ENCODE data around the gene IL27RA. TPM values are rescaled to one million over a fixed set of nuclear protein-coding genes. Genes with fewer than 3 reads are reported as not detected.
A peak's percentile ranks its signal among the peaks of the same experiment; 100 is the strongest.
"Not testable (repeated sequence)": the region's sequence is repeated elsewhere in the genome, so short reads cannot be mapped to it uniquely, and the experiment has no call there.

Gene IL27RA
- total RNA-seq, 2 experiments from 2014 or later: 25.0 to 26.7 TPM

DNA sequence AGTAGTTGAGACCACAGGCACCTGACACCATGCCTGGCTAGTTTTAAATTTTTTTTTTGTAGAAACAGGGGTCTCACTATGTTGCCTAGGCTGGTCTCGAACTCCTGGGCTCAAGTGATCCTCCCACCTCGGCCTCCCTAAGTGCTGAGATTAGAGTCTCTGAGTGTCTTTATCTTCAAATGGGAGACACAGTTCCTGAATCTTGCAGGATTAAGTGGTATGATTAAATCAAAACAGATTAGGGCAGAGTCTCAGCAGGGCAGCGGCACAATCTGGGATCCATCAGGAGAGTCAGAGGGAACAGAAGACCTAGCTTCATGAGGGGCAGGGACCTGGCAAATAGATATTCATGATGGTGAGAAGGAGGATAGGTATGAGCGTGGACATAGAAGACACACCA, 2.7 kb upstream of the IL27RA start:
- Mint-ChIP-seq H3K27ac (peak overlapping the region; percentile 12), H3K4me1 (ENCODE audit: low read depth) (peaks cover 37% of the 10 kb centered on the region), H3K36me3 (ENCODE audit: low read depth) (peaks cover 14% of the 10 kb centered on the region), H3K27me3 (no peaks in the 10 kb centered on the region), H3K4me3 (peak overlapping the region; percentile 60), H3K9me3 (no peaks in the 10 kb centered on the region)
- TF ChIP-seq CTCF (IDR thresholded peaks at IDR 0.05): no peak
- DNase-seq: no peak
- Histone ChIP-seq H3K4me1 (ENCODE audit: insufficient read depth, low read length) (peaks cover 48% of the 10 kb centered on the region), H3K4me3 (ENCODE audit: low read length) (no peak overlapping the region), H3K27me3 (ENCODE audit: control insufficient read depth in 1 of 2, insufficient read depth in 2 of 2, low read length in 2 of 2) (no peaks in the 10 kb centered on the region), H3K9me3 (ENCODE audit: control insufficient read depth in 1 of 2, insufficient read depth in 1 of 2, low read length in 2 of 2) (no peaks in the 10 kb centered on the region), H3K36me3 (ENCODE audit: insufficient read depth, low read length) (peaks cover 3% of the 10 kb centered on the region), H3K27ac (ENCODE audit: low read depth in 1 of 2, low read length in 2 of 2) (no peak overlapping the region)
- ATAC-seq (ENCODE audit: poor library complexity): no peak
- CTCF ChIA-PET: no interaction called here
- POLR2A ChIA-PET: interaction anchor here (0.7 to 1.2 kb wide), 3 partner anchors 23 to 254 kb away, joined by 3 to 4 read pairs (median 3); partner anchors contain the start of gene RFX1
- intact Hi-C loops (cut with DNase I, micrococcal nuclease): no loop called here

GRCh38 chr19:14030997-14031718, 404 bp upstream of the IL27RA start:
- peak overlapping the region; percentile 98 for H3K4me3 Mint-ChIP-seq
- Histone ChIP-seq H3K27me3 (ENCODE audit: control insufficient read depth in 1 of 2, insufficient read depth in 2 of 2, low read length in 2 of 2) (no peaks in the 10 kb centered on the region), H3K9me3 (ENCODE audit: control insufficient read depth in 1 of 2, insufficient read depth in 1 of 2, low read length in 2 of 2) (no peaks in the 10 kb centered on the region), H3K4me1 (ENCODE audit: insufficient read depth, low read length) (peaks cover 55% of the 10 kb centered on the region), H3K4me3 (ENCODE audit: low read length) (peak overlapping the region; percentile 86), H3K27ac (ENCODE audit: low read depth in 1 of 2, low read length in 2 of 2) (peak overlapping the region; percentile 93 to 98), H3K36me3 (ENCODE audit: insufficient read depth, low read length) (peaks cover 14% of the 10 kb centered on the region)
- CTCF ChIA-PET: interaction anchor here (0.5 to 1.8 kb wide), 18 partner anchors 11 to 750 kb away, joined by 3 to 9 read pairs (median 3); partner anchors contain the start of gene DCAF15
- DNase-seq (peak in 5 of 14 experiments; percentile 73 to 87 (median 77)), ATAC-seq (ENCODE audit: poor library complexity) (peak; percentile 68)
- H3K27me3 Mint-ChIP-seq: no peaks in the 10 kb centered on the region
- no peaks in the 10 kb centered on the region for H3K9me3 Mint-ChIP-seq
- peaks cover 29% of the 10 kb centered on the region for H3K36me3 Mint-ChIP-seq (ENCODE audit: low read depth)
- peaks cover 36% of the 10 kb centered on the region for H3K4me1 Mint-ChIP-seq (ENCODE audit: low read depth)
- TF ChIP-seq CTCF (IDR thresholded peaks at IDR 0.05): no peak
- intact Hi-C loops (cut with DNase I, micrococcal nuclease): loop anchor here (1.0 to 5.0 kb wide), 4 partner anchors 22 to 80 kb away; partner anchors contain the start of gene DCAF15 (in 1 of the 2)
- POLR2A ChIA-PET: interaction anchor here (0.7 to 3.8 kb wide), 39 partner anchors 10 to 488 kb away, joined by 3 to 117 read pairs (median 5); partner anchors contain the start of genes ASF1B, BRME1, CC2D1A and DCAF15
- peak overlapping the region; percentile 94 for H3K27ac Mint-ChIP-seq

- Mint-ChIP-seq H3K4me3 (peak overlapping the region; percentile 75), H3K36me3 (ENCODE audit: low read depth) (peaks cover 55% of the 10 kb centered on the region), H3K27me3 (no peaks in the 10 kb centered on the region), H3K4me1 (ENCODE audit: low read depth) (peaks cover 29% of the 10 kb centered on the region), H3K27ac (peak overlapping the region; percentile 53), H3K9me3 (no peaks in the 10 kb centered on the region)
- intact Hi-C loops (cut with DNase I, micrococcal nuclease): loop anchor here in 1 of 2 experiments (5.0 kb wide), 2 partner anchors 47 to 82 kb away; partner anchors contain the start of gene DCAF15
- Histone ChIP-seq H3K9me3 (ENCODE audit: control insufficient read depth in 1 of 2, insufficient read depth in 1 of 2, low read length in 2 of 2) (no peaks in the 10 kb centered on the region), H3K4me1 (ENCODE audit: insufficient read depth, low read length) (peaks cover 58% of the 10 kb centered on the region), H3K27me3 (ENCODE audit: control insufficient read depth in 1 of 2, insufficient read depth in 2 of 2, low read length in 2 of 2) (no peaks in the 10 kb centered on the region), H3K27ac (ENCODE audit: low read depth in 1 of 2, low read length in 2 of 2) (no peak overlapping the region), H3K4me3 (ENCODE audit: low read length) (no peak overlapping the region), H3K36me3 (ENCODE audit: insufficient read depth, low read length) (peaks cover 39% of the 10 kb centered on the region)
- CTCF ChIA-PET: interaction anchor here (1.4 to 2.3 kb wide), 2 partner anchors 11 to 14 kb away, joined by 6 to 8 read pairs; no protein-coding TSS in a partner anchor
- POLR2A ChIA-PET: interaction anchor here (0.6 to 3.8 kb wide), 2 partner anchors 31 to 81 kb away, joined by 3 to 33 read pairs; partner anchors contain the start of gene DCAF15
- no peak for TF ChIP-seq CTCF (IDR thresholded peaks at IDR 0.05)
- no peak for DNase-seq
- ATAC-seq (ENCODE audit: poor library complexity): no peak
These were observed 2.4 kb downstream of the IL27RA start for GRCh38 chr19:14033946-14034345.

GRCh38 chr19:14035159-14035558, 3.6 kb downstream of the IL27RA start:
- intact Hi-C loops (cut with DNase I, micrococcal nuclease); CTCF ChIA-PET; H3K4me3 ChIP-seq (ENCODE audit: low read length); POLR2A ChIA-PET; ATAC-seq (ENCODE audit: poor library complexity); H3K9me3 Mint-ChIP-seq; DNase-seq; H3K27me3 Mint-ChIP-seq; H3K27ac ChIP-seq (ENCODE audit: low read depth in 1 of 2, low read length in 2 of 2); H3K4me3 Mint-ChIP-seq; H3K9me3 ChIP-seq (ENCODE audit: control insufficient read depth in 1 of 2, insufficient read depth in 1 of 2, low read length in 2 of 2); H3K27me3 ChIP-seq (ENCODE audit: control insufficient read depth in 1 of 2, insufficient read depth in 2 of 2, low read length in 2 of 2): not testable (repeated sequence)
- peaks cover 51% of the 10 kb centered on the region for H3K36me3 ChIP-seq (ENCODE audit: insufficient read depth, low read length)
- peak overlapping the region; percentile 17 for H3K27ac Mint-ChIP-seq
- peaks cover 58% of the 10 kb centered on the region for H3K4me1 ChIP-seq (ENCODE audit: insufficient read depth, low read length)
- H3K36me3 Mint-ChIP-seq (ENCODE audit: low read depth): peaks cover 67% of the 10 kb centered on the region
- peaks cover 29% of the 10 kb centered on the region for H3K4me1 Mint-ChIP-seq (ENCODE audit: low read depth)
